GM23338 (cell line): Measurements from ENCODE around the gene FBXL17. TPM values are rescaled to one million over a fixed set of nuclear protein-coding genes. Genes with fewer than 3 reads are reported as not detected.

Experiments used
- ATAC-seq: fragments of 200-7000 bp; cut with Tn5 transposase; 3 replicates; pipeline ENCODE4 v1.9.1; 2020
- DNase-seq: peaks from one replicate; pipeline ENCODE4 v3.0.0-alpha.2; 2015; ENCODE audit warnings: low spot score
- H2AFZ ChIP-seq: fragments of 200-600 bp; sonication (generic); 2 replicates; pipeline ENCODE4 v1.8.0; 2016; ENCODE audit warnings: antibody characterized with exemption, mild to moderate bottlenecking, moderate library complexity
- H3F3A ChIP-seq: fragments of 200-600 bp; sonication (generic); replicated peaks from 2 replicates; pipeline ENCODE4 v1.8.0; 2017; ENCODE audit warnings: antibody characterized with exemption, mixed run types, low read depth
- H3K27ac ChIP-seq: fragments of 200-600 bp; sonication (generic); 2 replicates; pipeline ENCODE4 v1.6.1; 2016; ENCODE audit warnings: low read depth
- H3K27me3 ChIP-seq: fragments of 200-600 bp; sonication (generic); 2 replicates; pipeline ENCODE4 v1.8.0; 2016; ENCODE audit warnings: mild to moderate bottlenecking, mixed run types, moderate library complexity; ENCODE audit not compliant: insufficient read depth
- H3K36me3 ChIP-seq: fragments of 200-600 bp; sonication (generic); 2 replicates; pipeline ENCODE4 v1.8.0; 2016; ENCODE audit warnings: mild to moderate bottlenecking; ENCODE audit not compliant: insufficient read depth
- H3K4me1 ChIP-seq: fragments of 200-600 bp; sonication (generic); 2 replicates; pipeline ENCODE4 v1.8.0; 2016; ENCODE audit warnings: mild to moderate bottlenecking, moderate library complexity; ENCODE audit not compliant: insufficient read depth
- H3K4me2 ChIP-seq: fragments of 200-600 bp; sonication (generic); 2 replicates; pipeline ENCODE4 v1.7.1; 2017; ENCODE audit warnings: mixed run types
- H3K4me3 ChIP-seq: fragments of 200-600 bp; sonication (generic); 2 replicates; pipeline ENCODE4 v1.6.1; 2016; ENCODE audit warnings: mixed run types
- H3K79me2 ChIP-seq: fragments of 200-600 bp; sonication (generic); replicated peaks from 2 replicates; pipeline ENCODE4 v1.8.0; 2017; ENCODE audit warnings: mild to moderate bottlenecking; ENCODE audit not compliant: insufficient read depth
- H3K9me2 ChIP-seq: fragments of 200-600 bp; sonication (generic); 2 replicates; pipeline ENCODE4 v1.8.0; 2017; ENCODE audit not compliant: insufficient read depth
- H4K20me1 ChIP-seq: fragments of 200-600 bp; sonication (generic); replicated peaks from 2 replicates; pipeline ENCODE4 v1.8.0; 2017; ENCODE audit warnings: mild to moderate bottlenecking; ENCODE audit not compliant: insufficient read depth
- H3K27ac Mint-ChIP-seq: 2 replicates; pipeline ENCODE4 v1.8.0; 2020; ENCODE audit warnings: inconsistent platforms, mild to moderate bottlenecking, moderate library complexity, mixed read lengths
- H3K27me3 Mint-ChIP-seq: 3 replicates; pipeline ENCODE4 v1.8.0; 2022; ENCODE audit warnings: low read depth, mild to moderate bottlenecking, moderate library complexity, mixed read lengths, inconsistent platforms; ENCODE audit not compliant: insufficient read depth, poor library complexity
- H3K36me3 Mint-ChIP-seq: 3 replicates; pipeline ENCODE4 v1.8.0; 2021; ENCODE audit warnings: low read depth, mild to moderate bottlenecking, inconsistent platforms, moderate library complexity, mixed read lengths
- H3K4me1 Mint-ChIP-seq: 3 replicates; pipeline ENCODE4 v1.8.0; 2020; ENCODE audit warnings: mild to moderate bottlenecking, inconsistent platforms, mixed read lengths
- H3K4me3 Mint-ChIP-seq: 3 replicates; pipeline ENCODE4 v1.8.0; 2021; ENCODE audit warnings: moderate library complexity, mild to moderate bottlenecking, inconsistent platforms, mixed read lengths
- H3K9me3 Mint-ChIP-seq: 3 replicates; pipeline ENCODE4 v1.8.0; 2020; ENCODE audit warnings: moderate library complexity, mild to moderate bottlenecking, inconsistent platforms, mixed read lengths
- CREB1 ChIP-seq: fragments of 250-450 bp; sonication (Bioruptor Pico); IDR thresholded peaks from 2 replicates; pipeline ENCODE4 v1.5.0; 2020; ENCODE audit warnings: low read depth, mild to moderate bottlenecking, moderate library complexity
- EZH2 ChIP-seq: fragments of 200-600 bp; sonication (generic); IDR thresholded peaks from one replicate; pipeline ENCODE4 v1.8.0; 2017; ENCODE audit warnings: antibody characterized with exemption, mild to moderate bottlenecking, low read depth; ENCODE audit not compliant: unreplicated experiment
- EZH2phosphoT487 ChIP-seq: fragments of 200-600 bp; sonication (generic); IDR thresholded peaks from one replicate; pipeline ENCODE4 v1.8.1; 2018; ENCODE audit warnings: antibody characterized with exemption; ENCODE audit not compliant: unreplicated experiment
- JUNB ChIP-seq: IDR thresholded peaks from one replicate; pipeline ENCODE4 v1.6.1; 2016; ENCODE audit warnings: antibody characterized with exemption; ENCODE audit not compliant: unreplicated experiment
- POLR2AphosphoS5 ChIP-seq: IDR thresholded peaks from 2 replicates; pipeline ENCODE4 v1.6.1; 2016; ENCODE audit warnings: antibody characterized with exemption, low read depth
- STAT1 ChIP-seq: IDR thresholded peaks from one replicate; pipeline ENCODE4 v1.6.1; 2016; ENCODE audit warnings: antibody characterized with exemption; ENCODE audit not compliant: unreplicated experiment
- ZNF114 ChIP-seq: fragments of 250-450 bp; sonication (Bioruptor Pico); IDR thresholded peaks from 2 replicates; pipeline ENCODE4 v1.5.0; 2020; ENCODE audit warnings: mild to moderate bottlenecking, moderate library complexity
- ZNF331 ChIP-seq: fragments of 250-450 bp; sonication (Bioruptor Pico); IDR thresholded peaks from 2 replicates; pipeline ENCODE4 v1.5.0; 2020; ENCODE audit warnings: low read depth, mild to moderate bottlenecking, moderate library complexity
- polyA plus RNA-seq: library from polyadenylated mRNA; unstranded; fragments of >200 nt; fragmentation: Nextera tagmentation; extraction: Ambion mirVana; gene quantifications from 2 replicates; pipeline ENCODE4 v1.2.1, GENCODE V29; 2016
- total RNA-seq: library from RNA; depleted of rRNA; stranded (reverse); fragments of >200 nt; shearing (Covaris generic); gene quantifications from 2 replicates; pipeline ENCODE4 v1.2.3, GENCODE V29; 2014
- TF ChIP-seq, protein P1 (sequence below), 2 experiments: fragments of 200-600 bp in 1 of 2; sonication (generic) in 1 of 2; conservative IDR thresholded peaks; 2 replicates each; pipeline versions ENCODE4 v1.5.1 to v1.6.1; 2016 to 2017; ENCODE audit warnings: antibody characterized with exemption in 2 of 2, low read depth in 2 of 2, mild to moderate bottlenecking in 2 of 2, moderate library complexity in 1 of 2
- TF ChIP-seq, protein P2 (sequence below): IDR thresholded peaks from 2 replicates; pipeline ENCODE4 v1.6.1; 2016; ENCODE audit warnings: antibody characterized with exemption
- TF ChIP-seq, protein P3 (sequence below): IDR thresholded peaks from one replicate; pipeline ENCODE4 v1.6.1; 2018; ENCODE audit warnings: antibody characterized with exemption; ENCODE audit not compliant: unreplicated experiment

Gene FBXL17
- total and polyA plus RNA-seq, 2 experiments from 2014 or later, result 2.0 to 2.7 TPM

- TF ChIP-seq, protein P1, sequence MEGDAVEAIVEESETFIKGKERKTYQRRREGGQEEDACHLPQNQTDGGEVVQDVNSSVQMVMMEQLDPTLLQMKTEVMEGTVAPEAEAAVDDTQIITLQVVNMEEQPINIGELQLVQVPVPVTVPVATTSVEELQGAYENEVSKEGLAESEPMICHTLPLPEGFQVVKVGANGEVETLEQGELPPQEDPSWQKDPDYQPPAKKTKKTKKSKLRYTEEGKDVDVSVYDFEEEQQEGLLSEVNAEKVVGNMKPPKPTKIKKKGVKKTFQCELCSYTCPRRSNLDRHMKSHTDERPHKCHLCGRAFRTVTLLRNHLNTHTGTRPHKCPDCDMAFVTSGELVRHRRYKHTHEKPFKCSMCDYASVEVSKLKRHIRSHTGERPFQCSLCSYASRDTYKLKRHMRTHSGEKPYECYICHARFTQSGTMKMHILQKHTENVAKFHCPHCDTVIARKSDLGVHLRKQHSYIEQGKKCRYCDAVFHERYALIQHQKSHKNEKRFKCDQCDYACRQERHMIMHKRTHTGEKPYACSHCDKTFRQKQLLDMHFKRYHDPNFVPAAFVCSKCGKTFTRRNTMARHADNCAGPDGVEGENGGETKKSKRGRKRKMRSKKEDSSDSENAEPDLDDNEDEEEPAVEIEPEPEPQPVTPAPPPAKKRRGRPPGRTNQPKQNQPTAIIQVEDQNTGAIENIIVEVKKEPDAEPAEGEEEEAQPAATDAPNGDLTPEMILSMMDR (conservative IDR thresholded peaks at IDR 0.05; ENCODE audit: low read depth in 2 of 2), result no peak
- TF ChIP-seq EZH2phosphoT487 (no peak), STAT1 (no peak), JUNB (no peak), ZNF114 (CRISPR knock-in tag) (no peak), EZH2 (no peak), ZNF331 (CRISPR knock-in tag) (no peak), CREB1 (no peak), POLR2AphosphoS5 (no peak)
- TF ChIP-seq, protein P2, sequence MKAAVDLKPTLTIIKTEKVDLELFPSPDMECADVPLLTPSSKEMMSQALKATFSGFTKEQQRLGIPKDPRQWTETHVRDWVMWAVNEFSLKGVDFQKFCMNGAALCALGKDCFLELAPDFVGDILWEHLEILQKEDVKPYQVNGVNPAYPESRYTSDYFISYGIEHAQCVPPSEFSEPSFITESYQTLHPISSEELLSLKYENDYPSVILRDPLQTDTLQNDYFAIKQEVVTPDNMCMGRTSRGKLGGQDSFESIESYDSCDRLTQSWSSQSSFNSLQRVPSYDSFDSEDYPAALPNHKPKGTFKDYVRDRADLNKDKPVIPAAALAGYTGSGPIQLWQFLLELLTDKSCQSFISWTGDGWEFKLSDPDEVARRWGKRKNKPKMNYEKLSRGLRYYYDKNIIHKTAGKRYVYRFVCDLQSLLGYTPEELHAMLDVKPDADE, result no peak
These were observed 117.4 kb downstream of the FBXL17 start (continued) for GRCh38 chr5:108264533-108264932.

DNA sequence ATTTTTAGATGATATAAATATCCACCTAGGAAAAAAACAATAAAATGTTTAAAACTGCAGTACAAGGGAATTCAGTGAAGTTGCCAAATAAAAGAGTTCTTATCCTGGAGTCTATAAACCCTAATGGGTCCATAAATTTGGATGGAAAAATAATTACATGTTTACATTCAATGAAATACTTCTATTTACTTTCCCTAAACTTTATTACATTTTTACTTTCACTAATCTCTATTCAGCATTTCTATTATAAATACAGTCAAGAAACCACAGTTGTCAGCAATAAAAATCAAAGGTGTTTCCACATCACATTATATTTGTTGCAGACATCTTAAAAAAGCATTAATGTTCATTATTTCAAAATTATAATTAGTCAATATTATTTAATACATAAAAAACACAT, 118.6 kb downstream of the FBXL17 start:
- Mint-ChIP-seq H3K9me3 (no peaks in the 10 kb centered on the region), H3K27me3 (no peaks in the 10 kb centered on the region), H3K4me3 (no peak overlapping the region), H3K4me1 (peaks cover 15% of the 10 kb centered on the region; the same call in 2 of the 3 replicates), H3K27ac (no peak overlapping the region), H3K36me3 (no peaks in the 10 kb centered on the region)
- Histone ChIP-seq H3K79me2 (no peaks in the 10 kb centered on the region), H3K36me3 (no peaks in the 10 kb centered on the region), H3K4me2 (no peak overlapping the region), H3K4me1 (peaks cover 6% of the 10 kb centered on the region; the same call in 1 of the 2 replicates), H3K27ac (no peak overlapping the region), H2AFZ (no peak overlapping the region), H4K20me1 (no peaks in the 10 kb centered on the region), H3F3A (no peaks in the 10 kb centered on the region), H3K9me2 (no peaks in the 10 kb centered on the region), H3K4me3 (no peak overlapping the region), H3K27me3 (no peaks in the 10 kb centered on the region)
- ATAC-seq (no peak), DNase-seq (no peak)
- TF ChIP-seq, protein P2, result no peak
- TF ChIP-seq ZNF114 (CRISPR knock-in tag) (no peak), POLR2AphosphoS5 (no peak), EZH2 (no peak), ZNF331 (CRISPR knock-in tag) (no peak)
- TF ChIP-seq, protein P3, sequence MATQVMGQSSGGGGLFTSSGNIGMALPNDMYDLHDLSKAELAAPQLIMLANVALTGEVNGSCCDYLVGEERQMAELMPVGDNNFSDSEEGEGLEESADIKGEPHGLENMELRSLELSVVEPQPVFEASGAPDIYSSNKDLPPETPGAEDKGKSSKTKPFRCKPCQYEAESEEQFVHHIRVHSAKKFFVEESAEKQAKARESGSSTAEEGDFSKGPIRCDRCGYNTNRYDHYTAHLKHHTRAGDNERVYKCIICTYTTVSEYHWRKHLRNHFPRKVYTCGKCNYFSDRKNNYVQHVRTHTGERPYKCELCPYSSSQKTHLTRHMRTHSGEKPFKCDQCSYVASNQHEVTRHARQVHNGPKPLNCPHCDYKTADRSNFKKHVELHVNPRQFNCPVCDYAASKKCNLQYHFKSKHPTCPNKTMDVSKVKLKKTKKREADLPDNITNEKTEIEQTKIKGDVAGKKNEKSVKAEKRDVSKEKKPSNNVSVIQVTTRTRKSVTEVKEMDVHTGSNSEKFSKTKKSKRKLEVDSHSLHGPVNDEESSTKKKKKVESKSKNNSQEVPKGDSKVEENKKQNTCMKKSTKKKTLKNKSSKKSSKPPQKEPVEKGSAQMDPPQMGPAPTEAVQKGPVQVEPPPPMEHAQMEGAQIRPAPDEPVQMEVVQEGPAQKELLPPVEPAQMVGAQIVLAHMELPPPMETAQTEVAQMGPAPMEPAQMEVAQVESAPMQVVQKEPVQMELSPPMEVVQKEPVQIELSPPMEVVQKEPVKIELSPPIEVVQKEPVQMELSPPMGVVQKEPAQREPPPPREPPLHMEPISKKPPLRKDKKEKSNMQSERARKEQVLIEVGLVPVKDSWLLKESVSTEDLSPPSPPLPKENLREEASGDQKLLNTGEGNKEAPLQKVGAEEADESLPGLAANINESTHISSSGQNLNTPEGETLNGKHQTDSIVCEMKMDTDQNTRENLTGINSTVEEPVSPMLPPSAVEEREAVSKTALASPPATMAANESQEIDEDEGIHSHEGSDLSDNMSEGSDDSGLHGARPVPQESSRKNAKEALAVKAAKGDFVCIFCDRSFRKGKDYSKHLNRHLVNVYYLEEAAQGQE, result no peak
